Cardiac fibroblast (primary cell): ENCODE results near the gene TRIM9.

ENCODE experiments used
- DNase-seq, 2 donors: peaks; one replicate each; pipeline versions ENCODE4 v3.0.0 to v3.0.0-alpha.2; 2010; ENCODE audit warnings: low read depth in 2 of 2
- H3K4me3 ChIP-seq, 2 donors: replicated peaks in 1 of 2; 1 replicate in 1 of 2; 2 replicates in 1 of 2; pipeline ENCODE4 v1.5.1; 2011; ENCODE audit warnings: low read depth in 2 of 2, low read length in 2 of 2, mild to moderate bottlenecking in 2 of 2, moderate library complexity in 1 of 2
- TF ChIP-seq, protein P1 (sequence below): IDR thresholded peaks from one replicate; pipeline ENCODE4 v1.5.1; 2011; ENCODE audit warnings: low read depth, mild to moderate bottlenecking, low read length, inconsistent platforms

The TRIM9 gene

DNA sequence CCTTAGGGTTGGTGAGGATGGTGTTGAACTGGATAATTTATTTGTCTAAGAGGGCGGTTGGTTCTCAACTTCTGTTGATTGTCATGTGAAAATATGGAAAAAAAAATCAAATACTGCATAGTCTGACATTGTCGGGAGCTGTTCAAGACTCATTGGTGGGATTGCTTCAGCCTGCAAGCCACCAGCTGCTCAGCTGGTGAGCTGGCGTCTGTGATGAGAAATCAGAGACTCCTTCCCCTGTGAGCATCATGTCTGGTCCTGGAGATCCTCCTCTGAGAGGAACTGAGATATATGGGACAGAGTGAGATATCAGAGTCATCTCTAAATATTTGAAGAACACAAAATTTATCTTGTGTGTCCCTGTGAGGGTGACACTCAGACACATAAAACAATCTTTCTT, 49.9 kb downstream of the TRIM9 start:
- TF ChIP-seq, protein P1, sequence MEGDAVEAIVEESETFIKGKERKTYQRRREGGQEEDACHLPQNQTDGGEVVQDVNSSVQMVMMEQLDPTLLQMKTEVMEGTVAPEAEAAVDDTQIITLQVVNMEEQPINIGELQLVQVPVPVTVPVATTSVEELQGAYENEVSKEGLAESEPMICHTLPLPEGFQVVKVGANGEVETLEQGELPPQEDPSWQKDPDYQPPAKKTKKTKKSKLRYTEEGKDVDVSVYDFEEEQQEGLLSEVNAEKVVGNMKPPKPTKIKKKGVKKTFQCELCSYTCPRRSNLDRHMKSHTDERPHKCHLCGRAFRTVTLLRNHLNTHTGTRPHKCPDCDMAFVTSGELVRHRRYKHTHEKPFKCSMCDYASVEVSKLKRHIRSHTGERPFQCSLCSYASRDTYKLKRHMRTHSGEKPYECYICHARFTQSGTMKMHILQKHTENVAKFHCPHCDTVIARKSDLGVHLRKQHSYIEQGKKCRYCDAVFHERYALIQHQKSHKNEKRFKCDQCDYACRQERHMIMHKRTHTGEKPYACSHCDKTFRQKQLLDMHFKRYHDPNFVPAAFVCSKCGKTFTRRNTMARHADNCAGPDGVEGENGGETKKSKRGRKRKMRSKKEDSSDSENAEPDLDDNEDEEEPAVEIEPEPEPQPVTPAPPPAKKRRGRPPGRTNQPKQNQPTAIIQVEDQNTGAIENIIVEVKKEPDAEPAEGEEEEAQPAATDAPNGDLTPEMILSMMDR, result no peak
- no peak overlapping the region for H3K4me3 ChIP-seq
- no peak for DNase-seq

DNA sequence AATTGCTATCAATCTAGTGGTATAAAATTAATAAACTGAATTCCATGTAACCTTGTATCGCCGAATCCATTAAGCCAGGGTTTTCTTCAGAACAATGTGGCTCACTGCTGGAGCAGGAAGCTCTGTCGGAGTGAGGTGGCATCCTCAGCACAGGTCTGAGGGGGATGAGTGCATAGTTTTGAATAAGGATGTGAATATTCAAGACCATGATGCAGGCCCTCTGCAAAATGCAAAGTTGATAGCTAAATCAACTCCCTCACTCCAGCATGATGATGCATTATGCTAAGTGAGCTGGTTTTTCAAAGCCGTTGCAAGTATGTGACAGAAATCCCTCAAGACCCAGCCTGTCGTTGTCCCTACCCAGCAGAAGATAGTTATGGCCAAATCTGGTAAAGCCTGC, 53.0 kb downstream of the TRIM9 start:
- TF ChIP-seq, protein P1, result no peak
- no peak overlapping the region for H3K4me3 ChIP-seq
- DNase-seq, result no peak

DNA sequence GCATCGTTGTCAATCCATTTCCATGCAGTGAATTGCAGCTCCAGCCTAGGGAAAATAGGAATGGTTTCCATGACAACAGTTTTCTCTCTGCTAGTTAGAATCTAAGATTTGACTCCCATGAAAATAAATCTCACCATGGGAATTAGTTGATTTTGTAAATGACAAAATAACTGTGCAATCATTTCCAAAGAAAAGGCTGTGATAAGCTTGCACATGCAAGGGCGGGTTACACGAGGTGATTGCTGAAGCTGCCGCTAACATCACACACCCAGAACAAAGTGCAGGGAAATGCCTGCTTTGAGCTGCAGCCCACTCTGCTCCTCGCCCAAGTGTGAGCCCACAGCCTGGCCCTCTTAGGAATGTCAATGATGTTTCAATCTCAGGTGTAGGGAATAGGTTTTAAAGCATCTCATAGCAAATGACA, 53.8 kb downstream of the TRIM9 start:
- no peak overlapping the region for H3K4me3 ChIP-seq
- TF ChIP-seq, protein P1, result no peak
- DNase-seq, result no peak

DNA sequence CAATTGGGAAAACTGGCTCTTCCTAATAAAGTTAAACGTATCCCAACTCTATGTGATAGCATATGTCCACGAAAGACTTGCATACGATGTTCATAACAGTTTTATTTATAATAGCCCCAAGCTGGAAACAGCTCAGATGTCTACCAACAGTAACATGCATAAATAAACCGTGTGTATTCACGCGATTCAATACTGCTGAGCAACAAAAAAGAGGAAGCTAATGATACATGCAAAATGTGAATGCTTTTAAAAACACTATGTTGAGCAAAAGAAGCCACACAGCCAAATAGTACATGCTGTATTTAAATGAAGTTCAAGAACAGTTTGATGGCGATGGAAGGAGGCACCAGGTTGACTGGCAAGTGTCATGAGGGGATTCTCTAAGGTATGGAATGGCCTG, 55.7 kb downstream of the TRIM9 start:
- TF ChIP-seq, protein P1, result no peak
- no peak for DNase-seq

DNA sequence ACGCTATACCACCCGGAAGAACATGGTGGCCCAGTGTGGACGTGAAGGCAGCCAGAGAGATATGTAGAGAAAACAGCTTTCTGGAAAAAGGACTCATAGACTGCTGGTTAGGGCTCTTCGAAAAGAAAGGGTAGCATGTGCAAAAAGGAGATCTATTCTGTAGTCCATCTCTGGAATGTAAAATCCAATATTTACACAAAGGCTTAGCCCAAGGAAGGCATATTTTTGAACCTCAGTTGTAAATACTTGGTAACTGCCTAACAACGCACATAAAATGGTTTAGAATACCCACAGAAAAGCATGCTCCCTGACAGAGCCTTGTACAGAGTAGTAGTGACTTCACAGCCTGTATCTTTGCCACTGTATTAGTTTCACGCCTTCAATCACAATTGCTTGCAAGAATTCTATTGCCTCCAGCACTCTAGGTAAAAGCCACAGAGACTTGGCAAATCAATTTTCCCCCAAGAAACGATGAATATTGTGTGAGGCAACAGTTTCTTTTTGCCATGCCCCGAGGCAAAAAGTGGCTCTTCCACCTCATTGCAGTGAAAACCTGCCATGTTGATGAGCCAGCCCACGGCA, 59.2 kb downstream of the TRIM9 start:
- TF ChIP-seq, protein P1, result no peak
- DNase-seq, result no peak
- H3K4me3 ChIP-seq, result no peak overlapping the region

More for the DNA sequence above, 55.7 kb downstream of the TRIM9 start:
- H3K4me3 ChIP-seq, result no peak overlapping the region

DNA sequence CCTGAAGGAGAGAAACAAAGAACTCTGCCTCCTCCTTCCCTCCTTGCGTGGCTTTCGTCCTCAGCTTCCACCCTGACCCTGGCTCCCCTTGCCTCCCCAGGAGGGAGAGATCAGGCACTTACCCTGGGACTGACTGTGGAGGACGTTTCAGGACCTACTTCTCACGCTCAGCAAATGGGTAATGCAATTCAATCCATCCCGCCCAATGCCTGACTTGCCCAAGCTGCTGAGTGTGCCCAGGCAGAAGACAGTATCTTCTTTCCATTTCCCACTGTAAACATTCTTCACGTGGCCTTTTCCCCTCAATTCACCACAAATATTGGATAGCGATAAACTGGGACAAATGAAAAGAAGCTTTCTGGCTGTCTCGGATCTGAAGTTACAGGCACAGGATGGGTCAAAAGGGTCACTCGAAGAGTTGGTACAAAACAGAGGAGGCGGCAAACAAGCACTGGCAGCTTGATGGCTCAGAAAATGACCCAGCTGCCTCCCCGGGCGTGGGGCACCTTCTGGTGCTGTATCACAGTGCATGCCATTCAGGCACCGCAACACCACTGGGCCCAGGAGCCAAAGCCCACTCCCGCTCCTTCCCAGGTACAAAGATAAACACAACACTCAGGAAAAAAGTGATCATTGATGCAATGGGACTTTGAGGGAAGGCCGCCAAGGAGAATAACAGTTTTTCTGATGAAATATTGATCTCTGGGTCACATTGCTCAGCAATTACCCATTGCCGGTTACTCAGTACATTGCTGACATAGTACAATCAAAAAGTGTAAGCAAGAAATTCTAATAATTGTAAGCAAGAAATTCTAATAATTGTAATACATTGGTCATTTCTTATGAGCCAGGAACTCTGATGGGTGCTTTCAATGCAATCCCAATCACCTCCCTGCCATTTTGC, 65.8 kb downstream of the TRIM9 start:
- no peak for DNase-seq
- H3K4me3 ChIP-seq, result no peak overlapping the region
- TF ChIP-seq, protein P1, result no peak
